ENCODE results near the gene NETO1.

GRCh38 chr18:72871091-72871490 lies 3.3 kb upstream of the NETO1 start:
- TF ChIP-seq CTCF (conservative IDR thresholded peaks at IDR 0.05 in 1 of 2, IDR thresholded peaks at IDR 0.05 in 1 of 2; ENCODE audit: low read depth in 1 of 2, low read length in 2 of 2) = no peak
- no peak for TF ChIP-seq EZH2 (IDR thresholded peaks at IDR 0.05; ENCODE audit: low read length, missing control alignments)
